Gastrocnemius medialis (tissue), 4 donors: Measurements from ENCODE around the gene GNAQ. TPM values are rescaled to one million over a fixed set of nuclear protein-coding genes. Genes with fewer than 3 reads are reported as not detected.

ENCODE experiments used
- ATAC-seq, 2 donors: fragments of 150-250 bp; one replicate each; pipeline ENCODE4 v1.9.1; 2016
- DNase-seq, 2 donors: peaks; one replicate each; pipeline ENCODE4 v3.0.0-alpha.2; 2019
- H3K27ac ChIP-seq, 4 donors: fragments of 200-600 bp; sonication (generic); 1 replicate in 1 of 4; 2 replicates in 3 of 4; pipeline ENCODE4 v1.5.1; 2016 to 2018; ENCODE audit warnings: mild to moderate bottlenecking in 2 of 4, moderate library complexity in 1 of 4
- H3K27me3 ChIP-seq, 3 donors: fragments of 200-600 bp; sonication (generic) in 2 of 3; 1 replicate in 1 of 3; 2 replicates in 2 of 3; pipeline versions ENCODE4 v1.5.1 to v1.6.0; 2016 to 2019; ENCODE audit warnings: mild to moderate bottlenecking in 1 of 3, moderate library complexity in 1 of 3
- H3K36me3 ChIP-seq, 2 donors: fragments of 200-600 bp; sonication (generic) in 1 of 2; one replicate each; pipeline ENCODE4 v1.5.1; 2017 to 2018
- H3K4me1 ChIP-seq, 2 donors: fragments of 200-600 bp; sonication (generic) in 1 of 2; one replicate each; pipeline ENCODE4 v1.5.1; 2016 to 2017; ENCODE audit warnings: mild to moderate bottlenecking in 2 of 2
- H3K4me3 ChIP-seq, 4 donors: fragments of 200-600 bp; sonication (generic) in 3 of 4; 1 replicate in 1 of 4; 2 replicates in 3 of 4; pipeline ENCODE4 v1.5.1; 2016 to 2019; ENCODE audit warnings: mild to moderate bottlenecking in 2 of 4
- H3K9me3 ChIP-seq, 3 donors: fragments of 200-600 bp; sonication (generic) in 2 of 3; 1 replicate in 1 of 3; 2 replicates in 2 of 3; pipeline ENCODE4 v1.5.1; 2016 to 2019
- POLR2A ChIP-seq, 2 donors: fragments of 450-650 bp; IDR thresholded peaks; one replicate each; pipeline ENCODE4 v1.6.1; 2017; ENCODE audit warnings: antibody characterized with exemption in 2 of 2, mild to moderate bottlenecking in 2 of 2, moderate library complexity in 2 of 2
- in situ Hi-C, 4 donors: fragments of 200-750 bp; cut with MboI; loops; one replicate each; pipeline versions ENCODE4 v1.15.0 to v1.8.0; 2017; ENCODE audit warnings: low sequenced_read_pairs in 4 of 4
- intact Hi-C: fragments of 100-400 bp; cut with DNase I; formaldehyde crosslinking; loops from one replicate; pipeline ENCODE4 v1.15.1; 2023; ENCODE audit warnings: low total_unique reads
- total RNA-seq, 4 donors: library from RNA; depleted of rRNA; stranded (reverse); fragments of >200 nt; gene quantifications; one replicate each; pipeline versions ENCODE4 v1.1.0 to v1.2.3, GENCODE V29; 2016
- TF ChIP-seq, protein P1 (sequence below), 5 experiments: fragments of 450-650 bp in 3 of 5; fragments of 200-600 bp in 2 of 5; sonication (generic) in 2 of 5; IDR thresholded peaks in 4 of 5; conservative IDR thresholded peaks in 1 of 5; 1 replicate in 4 of 5; 2 replicates in 1 of 5; pipeline ENCODE4 v1.5.1; 2016 to 2019; ENCODE audit warnings: antibody characterized with exemption in 5 of 5, mild to moderate bottlenecking in 3 of 5, moderate library complexity in 3 of 5

The GNAQ gene
- total RNA-seq, 4 donors from 2014 or later = 11.3 to 25.9 (median 18.7) TPM

DNA sequence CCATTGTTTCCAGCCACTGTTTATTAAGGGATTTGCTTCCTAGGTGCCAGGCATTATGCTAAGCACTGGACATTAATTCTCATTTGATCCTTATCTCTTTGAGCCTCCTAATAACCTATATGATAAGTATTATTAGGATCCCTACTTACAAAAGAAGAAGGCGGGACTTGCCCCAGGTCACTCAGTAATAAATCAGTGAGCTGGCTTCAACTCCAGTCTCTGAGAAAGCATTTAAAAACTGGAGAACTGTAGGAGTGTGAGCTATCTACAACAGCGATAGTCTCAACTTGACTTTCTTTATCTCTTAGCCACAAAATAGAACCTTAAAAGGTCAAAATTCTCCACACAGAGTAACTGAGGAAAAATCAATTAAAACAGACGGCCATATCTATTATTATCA is 155.0 kb downstream of the GNAQ start:
- no peaks in the 10 kb centered on the region for H3K9me3 ChIP-seq
- peaks cover 0 to 5% of the 10 kb centered on the region in 2 donors for H3K4me1 ChIP-seq
- DNase-seq = no peak
- intact Hi-C loops (no loop called here), in situ Hi-C loops (no loop called here)
- H3K4me3 ChIP-seq = no peak overlapping the region
- H3K36me3 ChIP-seq = no peaks in the 10 kb centered on the region
- TF ChIP-seq POLR2A (IDR thresholded peaks at IDR 0.05) = no peak
- TF ChIP-seq, protein P1, sequence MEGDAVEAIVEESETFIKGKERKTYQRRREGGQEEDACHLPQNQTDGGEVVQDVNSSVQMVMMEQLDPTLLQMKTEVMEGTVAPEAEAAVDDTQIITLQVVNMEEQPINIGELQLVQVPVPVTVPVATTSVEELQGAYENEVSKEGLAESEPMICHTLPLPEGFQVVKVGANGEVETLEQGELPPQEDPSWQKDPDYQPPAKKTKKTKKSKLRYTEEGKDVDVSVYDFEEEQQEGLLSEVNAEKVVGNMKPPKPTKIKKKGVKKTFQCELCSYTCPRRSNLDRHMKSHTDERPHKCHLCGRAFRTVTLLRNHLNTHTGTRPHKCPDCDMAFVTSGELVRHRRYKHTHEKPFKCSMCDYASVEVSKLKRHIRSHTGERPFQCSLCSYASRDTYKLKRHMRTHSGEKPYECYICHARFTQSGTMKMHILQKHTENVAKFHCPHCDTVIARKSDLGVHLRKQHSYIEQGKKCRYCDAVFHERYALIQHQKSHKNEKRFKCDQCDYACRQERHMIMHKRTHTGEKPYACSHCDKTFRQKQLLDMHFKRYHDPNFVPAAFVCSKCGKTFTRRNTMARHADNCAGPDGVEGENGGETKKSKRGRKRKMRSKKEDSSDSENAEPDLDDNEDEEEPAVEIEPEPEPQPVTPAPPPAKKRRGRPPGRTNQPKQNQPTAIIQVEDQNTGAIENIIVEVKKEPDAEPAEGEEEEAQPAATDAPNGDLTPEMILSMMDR (IDR thresholded peaks at IDR 0.05 in 4 of 5, conservative IDR thresholded peaks at IDR 0.05 in 1 of 5) = no peak
- H3K27ac ChIP-seq = no peak overlapping the region
- no peak for ATAC-seq
- H3K27me3 ChIP-seq = no peaks in the 10 kb centered on the region

DNA sequence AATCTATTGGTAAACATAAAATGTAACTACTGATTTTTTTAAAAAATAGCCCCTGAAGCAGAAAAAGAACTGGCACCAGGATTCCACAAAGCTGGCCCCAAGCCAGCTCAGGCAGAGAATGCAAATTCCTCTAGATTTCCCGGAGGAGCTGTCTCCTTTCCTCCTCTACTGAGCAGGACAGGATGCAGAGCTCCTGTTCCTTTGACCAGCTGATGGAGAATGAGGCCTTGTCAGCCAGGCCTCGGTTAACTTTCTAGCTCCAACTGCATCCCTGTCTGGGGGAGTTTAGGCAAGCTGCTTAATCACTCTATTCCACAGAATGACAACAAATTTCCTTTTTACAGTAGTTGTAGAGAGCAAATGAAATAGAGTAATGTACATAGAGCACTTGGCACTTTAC is 155.5 kb downstream of the GNAQ start:
- in situ Hi-C loops = no loop called here
- TF ChIP-seq POLR2A (IDR thresholded peaks at IDR 0.05) = no peak
- TF ChIP-seq, protein P1 (IDR thresholded peaks at IDR 0.05 in 4 of 5, conservative IDR thresholded peaks at IDR 0.05 in 1 of 5) = no peak
- ATAC-seq (no peak), DNase-seq (no peak)
- intact Hi-C loops = no loop called here
- no peak overlapping the region for H3K4me3 ChIP-seq
- H3K27me3 ChIP-seq = no peaks in the 10 kb centered on the region
- H3K27ac ChIP-seq = no peak overlapping the region
- peaks cover 0 to 5% of the 10 kb centered on the region in 2 donors for H3K4me1 ChIP-seq
- no peaks in the 10 kb centered on the region for H3K9me3 ChIP-seq
- no peaks in the 10 kb centered on the region for H3K36me3 ChIP-seq

DNA sequence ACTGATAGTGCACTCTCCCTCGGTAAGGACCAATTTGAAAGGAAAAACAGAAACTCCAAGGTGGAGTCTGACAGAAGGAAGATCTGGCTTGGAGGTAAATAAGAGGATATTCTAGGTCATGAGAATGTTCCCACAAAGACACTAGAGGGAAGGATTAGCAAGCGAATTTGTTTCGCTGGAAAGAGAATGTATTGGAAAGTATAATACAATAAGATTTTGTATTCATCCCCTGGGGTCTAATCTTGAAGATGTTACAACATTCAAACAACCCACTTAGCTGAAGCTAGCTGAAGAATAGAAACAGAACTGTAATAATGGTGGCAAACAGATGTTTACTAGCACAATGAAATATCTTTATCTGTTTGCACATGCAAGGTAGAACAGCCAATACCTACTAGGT is 158.7 kb downstream of the GNAQ start:
- no peak overlapping the region for H3K27ac ChIP-seq
- H3K4me3 ChIP-seq = no peak overlapping the region
- TF ChIP-seq, protein P1 (IDR thresholded peaks at IDR 0.05 in 4 of 5, conservative IDR thresholded peaks at IDR 0.05 in 1 of 5) = no peak
- no peak for TF ChIP-seq POLR2A (IDR thresholded peaks at IDR 0.05)
- ATAC-seq (no peak), DNase-seq (no peak)
- intact Hi-C loops = no loop called here
- in situ Hi-C loops = no loop called here
- peaks cover 0 to 5% of the 10 kb centered on the region in 2 donors for H3K4me1 ChIP-seq
- no peaks in the 10 kb centered on the region for H3K9me3 ChIP-seq
- H3K36me3 ChIP-seq = no peaks in the 10 kb centered on the region
- H3K27me3 ChIP-seq = no peaks in the 10 kb centered on the region

DNA sequence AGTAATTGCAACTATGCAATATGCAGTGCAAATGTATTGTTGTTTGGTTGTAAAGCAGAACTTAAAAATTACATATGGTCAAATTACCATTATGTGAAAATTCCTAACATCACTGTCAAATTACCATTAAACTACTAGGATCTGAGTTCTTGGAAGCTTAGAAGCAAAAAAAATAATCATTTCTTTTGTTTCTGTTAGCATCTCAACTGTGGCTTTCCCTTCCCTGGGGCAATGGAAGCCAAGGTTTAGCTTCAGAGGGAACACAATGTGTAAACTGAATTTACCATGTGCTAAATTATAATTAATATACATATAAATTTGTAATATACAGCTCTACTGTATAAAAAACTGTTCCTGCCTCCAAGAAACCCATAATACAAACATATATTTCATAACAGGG is 159.4 kb downstream of the GNAQ start:
- H3K4me1 ChIP-seq = peaks cover 0 to 5% of the 10 kb centered on the region in 2 donors
- no peak overlapping the region for H3K4me3 ChIP-seq
- no peaks in the 10 kb centered on the region for H3K27me3 ChIP-seq
- DNase-seq (no peak), ATAC-seq (no peak)
- H3K36me3 ChIP-seq = no peaks in the 10 kb centered on the region
- intact Hi-C loops (no loop called here), in situ Hi-C loops (no loop called here)
- TF ChIP-seq POLR2A (IDR thresholded peaks at IDR 0.05) = no peak
- TF ChIP-seq, protein P1 (IDR thresholded peaks at IDR 0.05 in 4 of 5, conservative IDR thresholded peaks at IDR 0.05 in 1 of 5) = no peak
- H3K27ac ChIP-seq = no peak overlapping the region
- no peaks in the 10 kb centered on the region for H3K9me3 ChIP-seq

DNA sequence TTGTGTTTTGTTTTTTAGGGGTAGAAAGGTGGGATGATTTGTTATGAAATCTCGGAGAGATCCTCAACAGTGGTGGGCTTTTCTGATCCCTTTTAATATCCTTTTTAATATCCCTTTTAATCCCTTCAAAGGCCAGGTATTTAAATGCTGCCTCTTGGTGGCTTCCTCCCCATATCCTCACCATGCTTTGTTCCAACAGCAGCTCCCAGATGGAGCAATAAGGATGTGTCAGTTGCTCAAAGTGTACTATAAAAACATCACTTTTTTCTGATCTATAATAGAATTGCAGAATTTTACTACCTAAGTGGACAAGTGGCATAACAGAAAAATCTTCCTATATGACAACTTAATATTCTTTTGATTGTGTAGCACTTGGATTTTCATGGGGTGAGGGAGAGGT is 160.1 kb downstream of the GNAQ start:
- H3K4me3 ChIP-seq = no peak overlapping the region
- intact Hi-C loops (no loop called here), in situ Hi-C loops (no loop called here)
- H3K9me3 ChIP-seq = no peaks in the 10 kb centered on the region
- H3K36me3 ChIP-seq = no peaks in the 10 kb centered on the region
- DNase-seq (no peak), ATAC-seq (no peak)
- no peaks in the 10 kb centered on the region for H3K27me3 ChIP-seq
- H3K4me1 ChIP-seq = peaks cover 0 to 4% of the 10 kb centered on the region in 2 donors
- TF ChIP-seq POLR2A (IDR thresholded peaks at IDR 0.05) = no peak
- TF ChIP-seq, protein P1 (IDR thresholded peaks at IDR 0.05 in 4 of 5, conservative IDR thresholded peaks at IDR 0.05 in 1 of 5) = no peak
- no peak overlapping the region for H3K27ac ChIP-seq
